Measurements from ENCODE around the gene FBXO38.

GRCh38 chr5:148390914-148391313, 7.2 kb downstream of the FBXO38 start:
- no peak for TF ChIP-seq NFYB (CRISPR knock-in tag; conservative IDR thresholded peaks at IDR 0.05; ENCODE audit: low read depth)
- no peak for TF ChIP-seq JUN (CRISPR knock-in tag; IDR thresholded peaks at IDR 0.05)
- no peak for TF ChIP-seq ZNF512 (CRISPR knock-in tag; IDR thresholded peaks at IDR 0.05; ENCODE audit: borderline replicate concordance)
- TF ChIP-seq CTCF (IDR thresholded peaks at IDR 0.05): no peak
- TF ChIP-seq CREB1 (CRISPR knock-in tag; IDR thresholded peaks at IDR 0.05): no peak
- no peak for TF ChIP-seq USF1 (CRISPR knock-in tag; IDR thresholded peaks at IDR 0.05)
- TF ChIP-seq EMX1 (CRISPR knock-in tag; IDR thresholded peaks at IDR 0.05): no peak
- TF ChIP-seq TEAD4 (CRISPR knock-in tag; IDR thresholded peaks at IDR 0.05): no peak
- TF ChIP-seq FOXP1 (CRISPR knock-in tag; IDR thresholded peaks at IDR 0.05; ENCODE audit: borderline replicate concordance): no peak
